DMS 273 (cell line): Measurements from ENCODE around the gene ACBD5.

ENCODE experiments used
- DNase-seq: peaks from one replicate; lab custom pipeline; 2025; ENCODE audit not compliant: unreplicated experiment; lab: John Stamatoyannopoulos, UW

Gene ACBD5

GRCh38 chr10:27153329-27153728, 87.3 kb downstream of the ACBD5 start:
- no peak for DNase-seq

- no peak for DNase-seq
Measured at GRCh38 chr10:27152687-27153086, 87.9 kb downstream of the ACBD5 start.

GRCh38 chr10:27150261-27150660, 90.3 kb downstream of the ACBD5 start:
- DNase-seq: peak; percentile 1

DNA sequence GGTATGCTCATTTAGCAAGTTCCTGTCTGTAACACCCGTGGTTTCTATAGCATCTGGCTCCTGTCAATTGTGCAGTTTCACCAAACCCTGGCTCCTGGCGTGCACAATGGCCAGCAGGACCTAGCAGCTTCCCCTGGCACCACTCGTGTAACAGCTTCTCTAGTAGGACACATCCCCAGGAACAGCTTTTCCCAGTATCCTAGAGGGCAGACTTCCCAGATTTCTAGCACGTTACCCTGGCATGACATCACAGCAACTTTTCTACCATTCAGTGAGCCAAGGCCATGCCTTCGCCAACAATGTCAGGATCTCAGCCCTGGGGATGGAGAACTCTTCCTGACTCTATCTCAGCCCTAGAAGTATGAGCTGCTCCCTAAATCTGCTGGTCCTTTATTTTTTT, 92.9 kb downstream of the ACBD5 start:
- DNase-seq: no peak

GRCh38 chr10:27145937-27146336, 94.7 kb downstream of the ACBD5 start:
- DNase-seq: no peak
